ENCODE measurements around the gene NUBPL.

DNA sequence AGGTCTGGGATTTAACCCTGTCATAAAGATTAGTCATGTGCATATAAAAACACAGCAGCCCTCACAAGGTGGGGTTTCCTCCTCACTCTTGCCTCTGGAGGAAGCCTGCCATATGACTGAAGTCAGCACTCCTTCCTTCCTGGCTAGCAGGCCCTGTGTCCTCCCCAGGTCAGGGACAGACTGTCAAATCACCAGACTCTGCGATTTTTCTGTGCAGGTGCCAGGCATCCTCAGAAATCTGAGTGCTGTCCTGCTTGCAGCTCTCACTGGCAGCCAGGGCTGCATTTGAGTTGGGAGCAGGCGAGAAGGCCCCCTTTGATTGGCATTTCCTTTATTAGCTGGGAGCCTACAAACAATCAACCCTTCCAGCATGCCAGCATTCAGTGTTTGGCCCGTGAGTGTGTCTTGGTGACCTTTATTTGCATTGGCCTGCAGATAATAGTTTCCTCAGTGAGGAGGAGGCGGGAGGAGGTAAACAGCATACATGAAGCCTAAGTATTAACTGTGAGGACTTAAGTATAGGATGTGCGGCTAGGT, 332.1 kb downstream of the NUBPL start:
- no peak for TF ChIP-seq POLR2A (IDR thresholded peaks at IDR 0.05)
- TF ChIP-seq, protein P1, sequence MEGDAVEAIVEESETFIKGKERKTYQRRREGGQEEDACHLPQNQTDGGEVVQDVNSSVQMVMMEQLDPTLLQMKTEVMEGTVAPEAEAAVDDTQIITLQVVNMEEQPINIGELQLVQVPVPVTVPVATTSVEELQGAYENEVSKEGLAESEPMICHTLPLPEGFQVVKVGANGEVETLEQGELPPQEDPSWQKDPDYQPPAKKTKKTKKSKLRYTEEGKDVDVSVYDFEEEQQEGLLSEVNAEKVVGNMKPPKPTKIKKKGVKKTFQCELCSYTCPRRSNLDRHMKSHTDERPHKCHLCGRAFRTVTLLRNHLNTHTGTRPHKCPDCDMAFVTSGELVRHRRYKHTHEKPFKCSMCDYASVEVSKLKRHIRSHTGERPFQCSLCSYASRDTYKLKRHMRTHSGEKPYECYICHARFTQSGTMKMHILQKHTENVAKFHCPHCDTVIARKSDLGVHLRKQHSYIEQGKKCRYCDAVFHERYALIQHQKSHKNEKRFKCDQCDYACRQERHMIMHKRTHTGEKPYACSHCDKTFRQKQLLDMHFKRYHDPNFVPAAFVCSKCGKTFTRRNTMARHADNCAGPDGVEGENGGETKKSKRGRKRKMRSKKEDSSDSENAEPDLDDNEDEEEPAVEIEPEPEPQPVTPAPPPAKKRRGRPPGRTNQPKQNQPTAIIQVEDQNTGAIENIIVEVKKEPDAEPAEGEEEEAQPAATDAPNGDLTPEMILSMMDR (IDR thresholded peaks at IDR 0.05 in 8 of 11, conservative IDR thresholded peaks at IDR 0.05 in 3 of 11): peak in 1 of 11 experiments; percentile 6
- peak in 2 of 3 donors; percentile 69 to 83 for TF ChIP-seq POLR2AphosphoS5 (IDR thresholded peaks at IDR 0.05)
